ENCODE data around the gene AGPS.
"Not testable (repeated sequence)": the region's sequence is repeated elsewhere in the genome, so short reads cannot be mapped to it uniquely, and the experiment has no call there.

AGPS gene

DNA sequence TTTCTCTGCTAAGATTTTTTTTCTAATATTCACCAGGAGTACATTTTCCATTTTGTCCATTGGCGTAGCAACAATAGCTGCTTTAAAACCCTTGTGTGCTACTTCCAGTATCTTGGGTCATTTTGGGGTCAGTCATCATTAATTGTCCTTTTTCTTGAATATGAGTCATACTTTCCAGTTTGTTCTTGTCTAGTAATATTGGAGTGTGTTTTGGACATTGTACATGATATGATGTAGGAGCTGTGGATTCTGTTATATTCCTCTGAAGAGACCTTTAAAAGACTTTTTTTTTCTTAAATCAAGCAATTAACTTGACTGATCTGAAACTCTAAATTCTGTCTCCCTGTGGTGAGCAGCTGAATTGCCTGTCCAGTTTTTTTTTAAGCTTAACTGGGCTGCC lies 40.8 kb downstream of the AGPS start:
- in situ Hi-C loops (cut with HindIII; ENCODE audit: low pct_unique_long_range_greater_than_20kb, low sequenced_read_pairs): no loop called here
- TF ChIP-seq JUND (IDR thresholded peaks at IDR 0.05; ENCODE audit: low read depth): no peak
- DNase-seq (ENCODE audit: low read depth in 1 of 2, low spot score in 1 of 2): no peak

DNA sequence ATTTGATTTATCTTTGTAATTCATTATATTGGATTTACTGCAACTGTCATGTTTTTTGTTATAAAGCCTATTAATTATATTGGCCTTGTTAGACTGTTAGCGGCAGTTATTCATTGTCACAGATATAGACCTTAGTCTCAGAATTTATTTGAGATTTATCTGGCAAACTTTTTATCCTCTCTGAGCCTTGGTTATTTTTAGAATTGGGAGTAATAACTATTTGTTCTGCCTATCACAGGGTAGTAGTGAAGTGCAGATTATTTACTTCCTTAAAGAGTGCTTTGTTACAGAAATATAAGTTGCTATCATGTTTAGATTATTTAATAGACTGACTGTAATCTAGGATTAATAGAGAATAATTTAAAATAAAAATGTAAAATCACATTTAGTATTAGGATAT lies 41.9 kb downstream of the AGPS start:
- no peak for DNase-seq (ENCODE audit: low read depth in 1 of 2, low spot score in 1 of 2)
- no peak for TF ChIP-seq JUND (IDR thresholded peaks at IDR 0.05; ENCODE audit: low read depth)
- in situ Hi-C loops (cut with HindIII; ENCODE audit: low pct_unique_long_range_greater_than_20kb, low sequenced_read_pairs): no loop called here

DNA sequence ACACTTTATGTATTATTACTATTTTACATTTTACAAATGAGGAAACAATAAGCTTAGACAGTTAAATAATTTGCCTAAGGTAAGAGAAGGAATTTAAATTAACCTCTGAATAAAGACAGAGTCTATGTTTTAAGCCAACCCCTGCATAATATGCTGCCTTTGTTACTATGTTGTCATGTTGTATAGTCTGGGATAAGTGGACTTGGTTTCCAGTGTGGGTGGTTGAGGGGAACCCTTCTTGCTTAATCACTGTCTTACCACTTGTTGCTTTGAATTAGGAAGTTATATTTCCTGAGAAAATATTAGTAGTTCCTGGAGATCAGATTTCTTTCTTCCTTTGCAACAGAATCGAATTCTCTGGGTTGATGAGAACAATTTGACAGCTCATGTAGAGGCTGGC lies 52.6 kb downstream of the AGPS start:
- in situ Hi-C loops (cut with HindIII; ENCODE audit: low pct_unique_long_range_greater_than_20kb, low sequenced_read_pairs): no loop called here
- no peak for TF ChIP-seq JUND (IDR thresholded peaks at IDR 0.05; ENCODE audit: low read depth)
- DNase-seq (ENCODE audit: low read depth in 1 of 2, low spot score in 1 of 2): no peak

DNA sequence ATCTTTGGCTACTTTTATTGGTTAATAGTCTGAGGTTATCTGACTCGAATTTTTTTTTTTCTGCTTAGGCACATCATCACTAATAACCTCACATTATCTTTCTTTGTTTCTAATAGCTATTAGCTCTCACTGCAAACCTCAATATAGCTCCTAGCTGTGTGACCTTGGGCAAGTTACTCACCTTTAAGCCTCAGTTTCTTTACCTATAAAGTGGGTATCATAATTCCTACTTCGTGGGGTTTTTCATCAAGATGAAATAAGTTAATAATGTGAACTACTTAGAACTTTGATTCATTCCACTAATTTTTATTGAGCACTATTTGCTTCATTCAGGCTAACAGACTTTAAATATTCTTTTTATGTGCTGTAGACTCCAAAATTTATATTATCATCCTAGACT lies 55.5 kb downstream of the AGPS start:
- in situ Hi-C loops (cut with HindIII; ENCODE audit: low pct_unique_long_range_greater_than_20kb, low sequenced_read_pairs): no loop called here
- DNase-seq (ENCODE audit: low read depth in 1 of 2, low spot score in 1 of 2): no peak
- TF ChIP-seq JUND (IDR thresholded peaks at IDR 0.05; ENCODE audit: low read depth): no peak

DNA sequence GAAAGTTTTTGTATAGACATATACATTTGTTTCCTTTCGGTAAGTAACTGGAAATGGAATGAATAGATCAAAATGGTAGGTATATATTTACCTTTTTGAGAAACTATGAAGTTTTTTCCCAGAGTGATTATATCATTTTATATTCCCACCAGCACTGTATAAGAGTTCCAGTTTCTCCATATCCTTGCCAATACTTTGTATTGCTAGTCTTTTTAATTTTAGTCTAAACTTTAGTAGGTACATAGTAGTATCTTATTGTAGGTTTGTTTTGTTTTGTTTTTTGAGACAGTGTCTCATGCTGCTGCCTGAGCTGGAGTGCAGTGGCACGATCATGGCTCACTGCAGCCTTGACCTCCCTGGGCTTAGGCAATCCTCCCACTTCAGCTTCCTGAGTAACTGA lies 56.6 kb downstream of the AGPS start:
- TF ChIP-seq JUND (IDR thresholded peaks at IDR 0.05; ENCODE audit: low read depth): no peak
- in situ Hi-C loops (cut with HindIII; ENCODE audit: low pct_unique_long_range_greater_than_20kb, low sequenced_read_pairs): no loop called here
- no peak for DNase-seq (ENCODE audit: low read depth in 1 of 2, low spot score in 1 of 2)

DNA sequence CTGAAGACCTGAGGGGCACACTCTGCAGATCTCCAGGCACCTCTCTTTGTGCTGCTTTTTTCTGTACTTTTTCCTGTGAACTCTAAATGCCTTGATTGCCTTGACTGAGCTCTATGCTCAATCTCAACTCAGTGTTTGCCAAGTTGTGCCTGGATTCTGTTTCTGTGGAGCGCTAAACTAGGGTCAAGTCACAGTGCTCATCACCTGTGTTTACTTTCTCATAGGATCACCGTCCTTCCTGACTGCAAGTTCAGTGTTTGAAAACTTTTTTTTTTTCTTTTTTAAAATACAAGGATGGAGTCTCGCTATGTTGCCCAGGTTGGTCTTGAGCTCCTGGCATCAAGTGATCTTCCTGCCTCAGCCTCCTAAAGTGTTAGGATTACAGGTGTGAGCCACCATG lies 62.6 kb downstream of the AGPS start:
- no peak for TF ChIP-seq JUND (IDR thresholded peaks at IDR 0.05; ENCODE audit: low read depth)
- no peak for DNase-seq (ENCODE audit: low read depth in 1 of 2, low spot score in 1 of 2)
- in situ Hi-C loops (cut with HindIII; ENCODE audit: low pct_unique_long_range_greater_than_20kb, low sequenced_read_pairs): no loop called here

DNA sequence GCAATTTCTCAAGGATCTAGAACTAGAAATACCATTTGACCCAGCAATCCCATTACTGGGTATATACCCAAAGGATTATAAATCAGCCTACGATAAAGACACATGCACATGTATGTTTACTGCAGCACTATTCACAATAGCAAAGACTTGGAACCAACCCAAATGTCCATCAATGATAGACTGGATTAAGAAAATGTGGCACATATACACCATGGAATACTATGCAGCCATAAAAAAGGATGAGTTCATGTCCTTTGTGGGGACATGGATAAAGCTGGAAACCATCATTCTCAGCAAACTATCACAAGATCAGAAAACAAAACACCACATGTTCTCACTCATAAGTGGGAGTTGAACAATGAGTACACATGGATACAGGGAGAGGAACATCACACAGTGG lies 67.2 kb downstream of the AGPS start:
- in situ Hi-C loops (cut with HindIII; ENCODE audit: low pct_unique_long_range_greater_than_20kb, low sequenced_read_pairs); DNase-seq (ENCODE audit: low read depth in 1 of 2, low spot score in 1 of 2): not testable (repeated sequence)

DNA sequence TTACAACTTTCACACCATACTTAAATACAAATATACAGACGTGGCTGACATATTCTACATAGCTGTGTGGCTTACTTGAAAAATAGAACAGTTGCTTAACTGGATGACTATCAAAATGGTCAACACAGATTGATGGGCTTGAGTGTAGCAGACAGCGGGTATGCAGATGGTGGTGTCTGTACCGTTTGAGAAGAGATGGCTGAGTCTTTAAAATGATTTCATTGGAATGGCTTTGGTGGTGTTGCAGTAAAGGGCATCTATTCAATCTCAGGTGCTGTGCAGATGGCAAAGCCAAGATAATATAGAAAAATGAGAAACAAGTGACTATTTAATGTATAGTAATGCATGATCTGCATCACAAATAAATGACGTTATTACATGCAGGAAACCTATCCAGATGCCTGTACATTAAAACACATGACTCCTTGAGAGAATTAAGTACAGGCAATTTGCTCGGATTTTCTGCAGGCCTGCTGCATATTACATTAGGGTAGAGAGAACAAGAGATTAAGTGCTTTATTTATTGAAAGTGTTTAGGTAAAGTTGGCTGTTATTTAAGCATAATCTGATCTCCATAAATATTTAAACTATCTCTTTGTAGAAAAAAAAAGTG lies 68.5 kb downstream of the AGPS start:
- in situ Hi-C loops (cut with HindIII; ENCODE audit: low pct_unique_long_range_greater_than_20kb, low sequenced_read_pairs): no loop called here
- DNase-seq (ENCODE audit: low read depth in 1 of 2, low spot score in 1 of 2): no peak
- no peak for TF ChIP-seq JUND (IDR thresholded peaks at IDR 0.05; ENCODE audit: low read depth)

DNA sequence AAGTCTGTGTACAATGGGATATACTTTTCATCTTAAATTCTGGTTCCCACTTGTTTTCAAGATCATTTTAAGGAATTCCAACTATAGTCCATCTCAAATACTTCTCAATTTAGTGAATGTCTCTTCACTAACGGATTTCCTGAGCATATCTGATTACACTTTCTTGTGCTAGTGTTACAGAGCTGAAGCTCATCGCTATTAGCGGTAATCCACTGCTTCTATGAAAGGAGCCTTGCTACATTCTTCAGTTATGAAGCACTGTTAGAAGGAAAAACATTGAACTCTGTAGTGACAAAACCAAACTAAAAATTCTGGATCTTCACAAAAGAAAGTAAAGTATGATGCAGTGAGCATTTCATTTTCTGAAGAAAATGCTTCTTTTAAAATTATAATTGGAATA lies 72.0 kb downstream of the AGPS start:
- no peak for DNase-seq (ENCODE audit: low read depth in 1 of 2, low spot score in 1 of 2)
- in situ Hi-C loops (cut with HindIII; ENCODE audit: low pct_unique_long_range_greater_than_20kb, low sequenced_read_pairs): no loop called here
- TF ChIP-seq JUND (IDR thresholded peaks at IDR 0.05; ENCODE audit: low read depth): no peak

DNA sequence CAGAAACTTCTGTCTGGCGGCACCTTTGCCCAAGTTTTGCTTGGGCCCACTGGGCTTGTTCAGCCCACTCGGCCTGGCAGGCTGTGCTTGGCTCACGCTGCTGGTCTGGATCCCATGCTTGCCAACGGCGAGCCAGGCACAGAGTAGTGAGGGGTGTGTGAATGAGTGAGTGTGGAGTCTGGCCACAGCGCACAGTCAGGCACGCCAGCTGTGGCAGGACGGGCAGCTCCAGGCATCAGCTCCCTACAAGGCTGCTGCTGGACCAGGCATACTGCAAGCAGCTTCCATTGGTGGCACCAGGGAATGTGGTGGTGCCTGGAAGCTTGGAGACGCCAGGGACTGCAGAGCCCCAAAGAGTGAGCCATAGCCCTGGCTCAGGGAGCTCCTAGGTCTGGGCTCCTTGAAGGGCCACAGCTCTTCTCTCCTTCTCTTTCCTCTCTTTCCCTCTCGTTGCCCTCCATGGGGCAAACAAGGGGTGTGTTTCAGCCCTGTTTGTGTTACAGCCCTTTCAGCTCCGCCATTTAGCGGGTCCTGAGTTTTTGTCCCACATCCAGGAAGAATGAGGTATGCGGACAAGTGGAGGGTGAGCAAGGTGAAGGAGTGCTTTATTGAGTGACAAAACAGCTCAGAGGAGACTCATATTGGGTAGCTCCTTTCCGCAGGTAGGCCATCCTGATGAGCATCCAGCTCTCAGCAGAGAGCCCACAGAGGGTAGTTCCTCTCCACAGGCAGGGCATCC lies 73.0 kb downstream of the AGPS start:
- DNase-seq (ENCODE audit: low read depth in 1 of 2, low spot score in 1 of 2): no peak
- in situ Hi-C loops (cut with HindIII; ENCODE audit: low pct_unique_long_range_greater_than_20kb, low sequenced_read_pairs): no loop called here
- TF ChIP-seq JUND (IDR thresholded peaks at IDR 0.05; ENCODE audit: low read depth): no peak

DNA sequence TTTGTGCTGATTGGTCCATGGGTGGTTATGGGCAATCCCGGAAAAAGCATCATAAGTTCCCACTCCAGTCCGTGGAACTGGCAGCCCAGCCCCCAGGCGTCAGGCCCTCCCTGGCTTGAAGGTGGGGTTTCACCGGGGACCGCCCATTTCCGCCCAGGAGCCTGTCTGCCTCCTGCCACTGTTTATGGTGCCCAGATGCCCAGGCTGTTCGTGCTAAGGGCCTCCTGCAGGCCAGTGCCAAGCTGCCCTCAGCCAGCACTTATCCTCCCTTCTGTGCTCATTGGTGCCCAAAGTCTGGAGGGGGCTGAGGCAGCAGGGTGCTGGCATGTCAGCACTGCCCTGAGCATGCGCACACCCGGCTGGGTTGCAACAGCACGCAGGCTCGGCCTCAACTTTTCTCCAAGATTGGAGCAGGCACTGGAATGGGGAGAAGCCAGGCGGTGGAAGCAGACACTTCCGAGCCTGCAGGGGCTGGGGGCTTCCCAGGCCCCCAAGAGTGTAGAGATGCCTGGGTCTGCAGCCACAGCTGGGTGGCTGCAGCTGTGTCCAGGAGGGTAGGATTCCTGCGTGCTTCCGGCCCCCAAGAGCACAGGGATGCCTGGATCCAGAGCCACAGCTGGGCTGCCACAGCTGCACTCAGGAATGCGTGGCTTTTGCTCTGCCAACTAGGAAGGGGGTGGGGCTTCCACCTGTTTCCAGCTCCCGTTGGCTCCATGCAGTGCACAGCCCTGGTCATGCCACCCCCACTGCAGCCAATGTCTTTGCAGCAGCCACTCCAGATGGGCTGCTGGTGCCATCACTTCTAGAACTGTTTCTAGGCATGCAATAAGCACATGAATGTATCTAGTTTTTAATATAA lies 74.0 kb downstream of the AGPS start:
- TF ChIP-seq JUND (IDR thresholded peaks at IDR 0.05; ENCODE audit: low read depth): no peak
- in situ Hi-C loops (cut with HindIII; ENCODE audit: low pct_unique_long_range_greater_than_20kb, low sequenced_read_pairs): no loop called here
- DNase-seq (ENCODE audit: low read depth in 1 of 2, low spot score in 1 of 2): peak in 1 of 2 experiments; percentile 0

DNA sequence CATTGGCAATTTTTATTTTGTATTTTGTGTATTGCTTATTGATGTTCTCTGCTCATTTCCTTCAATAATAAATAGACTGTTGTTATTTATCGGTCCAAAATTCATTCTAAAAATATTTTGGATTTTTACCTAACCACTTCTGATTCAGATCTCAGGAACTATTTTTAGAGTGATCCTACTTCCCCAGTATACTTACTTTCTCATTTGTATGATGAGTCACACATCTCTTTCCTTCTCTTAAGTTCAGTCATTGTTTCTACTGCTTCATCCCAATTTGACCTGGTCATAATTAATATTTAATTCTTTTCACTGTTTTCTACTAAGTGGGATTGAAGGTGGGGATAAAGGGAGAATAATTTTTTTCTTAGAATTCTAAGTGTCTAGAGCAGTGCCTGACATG lies 75.1 kb downstream of the AGPS start:
- no peak for DNase-seq (ENCODE audit: low read depth in 1 of 2, low spot score in 1 of 2)
- in situ Hi-C loops (cut with HindIII; ENCODE audit: low pct_unique_long_range_greater_than_20kb, low sequenced_read_pairs): no loop called here
- no peak for TF ChIP-seq JUND (IDR thresholded peaks at IDR 0.05; ENCODE audit: low read depth)

DNA sequence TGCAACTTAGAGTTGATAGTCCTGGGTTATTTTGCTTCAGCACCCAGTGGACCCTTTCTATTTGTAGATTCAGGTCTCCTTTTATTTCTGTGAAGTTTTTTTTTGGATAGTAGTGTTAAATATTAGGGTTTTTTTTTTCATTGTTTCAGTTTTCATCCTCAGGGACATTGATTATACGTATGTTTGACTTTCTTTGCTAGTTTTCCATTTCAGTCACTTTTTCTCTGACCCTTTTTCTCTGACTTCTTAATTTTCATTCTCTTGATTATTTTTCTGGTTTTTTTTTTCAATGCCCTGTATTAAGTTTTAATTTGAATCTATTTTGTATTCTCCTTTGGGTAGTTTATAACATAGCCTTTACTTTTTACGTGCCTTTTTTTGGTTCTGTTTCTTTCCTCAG lies 79.4 kb downstream of the AGPS start:
- in situ Hi-C loops (cut with HindIII; ENCODE audit: low pct_unique_long_range_greater_than_20kb, low sequenced_read_pairs): no loop called here
- no peak for TF ChIP-seq JUND (IDR thresholded peaks at IDR 0.05; ENCODE audit: low read depth)
- no peak for DNase-seq (ENCODE audit: low read depth in 1 of 2, low spot score in 1 of 2)

Data from T47D (cell line).